Right hindlimb (tissue), 1 donor: ENCODE measurements around the gene BAIAP2.
"Not testable (repeated sequence)": the region's sequence is repeated elsewhere in the genome, so short reads cannot be mapped to it uniquely, and the experiment has no call there.

Experiments used
- DNase-seq: peaks from one replicate; pipeline ENCODE4 v3.0.0-alpha.2; 2018

The BAIAP2 gene

GRCh38 chr17:81000631-81001357 is 34.2 kb upstream of the BAIAP2 start:
- peak; percentile 58 for DNase-seq

- no peak for DNase-seq
Measured at GRCh38 chr17:81002013-81002384, 33.0 kb upstream of the BAIAP2 start.

- peak; percentile 67 for DNase-seq
Measured at GRCh38 chr17:81002409-81003361, 32.3 kb upstream of the BAIAP2 start.

GRCh38 chr17:81003711-81004475 is 31.1 kb upstream of the BAIAP2 start:
- DNase-seq = no peak

- no peak for DNase-seq
Measured at GRCh38 chr17:81006891-81007290, 28.1 kb upstream of the BAIAP2 start.

- DNase-seq = no peak
Measured at GRCh38 chr17:81008140-81008539, 26.8 kb upstream of the BAIAP2 start.

GRCh38 chr17:81009136-81009535 is 25.8 kb upstream of the BAIAP2 start:
- no peak for DNase-seq

GRCh38 chr17:81010935-81011334 is 24.0 kb upstream of the BAIAP2 start:
- DNase-seq = no peak

GRCh38 chr17:81011951-81012350 is 23.0 kb upstream of the BAIAP2 start:
- no peak for DNase-seq

GRCh38 chr17:81012574-81013447 is 22.1 kb upstream of the BAIAP2 start:
- no peak for DNase-seq

- DNase-seq = no peak
Measured at GRCh38 chr17:81013642-81014041, 21.3 kb upstream of the BAIAP2 start.

- no peak for DNase-seq
Measured at GRCh38 chr17:81015136-81015535, 19.8 kb upstream of the BAIAP2 start.

GRCh38 chr17:81016575-81016974 is 18.4 kb upstream of the BAIAP2 start:
- no peak for DNase-seq

GRCh38 chr17:81017330-81017729 is 17.6 kb upstream of the BAIAP2 start:
- not testable (repeated sequence) for DNase-seq

GRCh38 chr17:81018044-81018802 is 16.7 kb upstream of the BAIAP2 start:
- peak; percentile 71 for DNase-seq

GRCh38 chr17:81019563-81020442 is 15.1 kb upstream of the BAIAP2 start:
- DNase-seq = peak; percentile 14

- no peak for DNase-seq
Measured at GRCh38 chr17:81020443-81020766, 14.5 kb upstream of the BAIAP2 start.

GRCh38 chr17:81020767-81021497 is 14.0 kb upstream of the BAIAP2 start:
- peak; percentile 86 for DNase-seq

- DNase-seq = no peak
Measured at GRCh38 chr17:81021531-81022343, 13.2 kb upstream of the BAIAP2 start.
